HAP-1 (cell line): ENCODE results near the gene SYPL1.

Experiments used
- DNase-seq, 2 experiments: peaks; one replicate each; pipeline ENCODE4 v3.0.0-alpha.2; 2016 to 2020; ENCODE audit warnings: low spot score in 2 of 2
- H3K27me3 ChIP-seq: fragments of 250-450 bp; sonication (Bioruptor Pico); 2 replicates; pipeline ENCODE4 v1.5.1; 2020; ENCODE audit warnings: low read depth, mild to moderate bottlenecking, moderate library complexity
- H3K36me3 ChIP-seq: fragments of 250-450 bp; sonication (Bioruptor Pico); replicated peaks from 2 replicates; pipeline ENCODE4 v1.5.1; 2020; ENCODE audit warnings: mild to moderate bottlenecking
- H3K4me1 ChIP-seq: fragments of 250-450 bp; sonication (Bioruptor Pico); 2 replicates; pipeline ENCODE4 v1.5.1; 2020; ENCODE audit warnings: mild to moderate bottlenecking
- H3K4me3 ChIP-seq: fragments of 250-450 bp; sonication (Bioruptor Pico); 2 replicates; pipeline ENCODE4 v1.5.1; 2020; ENCODE audit warnings: mild to moderate bottlenecking, moderate library complexity
- H3K9me3 ChIP-seq: fragments of 250-450 bp; sonication (Bioruptor Pico); 2 replicates; pipeline ENCODE4 v1.5.1; 2020; ENCODE audit warnings: mild to moderate bottlenecking, moderate library complexity
- in situ Hi-C: fragments of 300-500 bp; cut with MboI; formaldehyde crosslinking; loops from 3 replicates; pipeline ENCODE4 v1.14.3; 2020; ENCODE audit warnings: low sequenced_read_pairs, inconsistent platforms, mixed read lengths

The SYPL1 gene

DNA sequence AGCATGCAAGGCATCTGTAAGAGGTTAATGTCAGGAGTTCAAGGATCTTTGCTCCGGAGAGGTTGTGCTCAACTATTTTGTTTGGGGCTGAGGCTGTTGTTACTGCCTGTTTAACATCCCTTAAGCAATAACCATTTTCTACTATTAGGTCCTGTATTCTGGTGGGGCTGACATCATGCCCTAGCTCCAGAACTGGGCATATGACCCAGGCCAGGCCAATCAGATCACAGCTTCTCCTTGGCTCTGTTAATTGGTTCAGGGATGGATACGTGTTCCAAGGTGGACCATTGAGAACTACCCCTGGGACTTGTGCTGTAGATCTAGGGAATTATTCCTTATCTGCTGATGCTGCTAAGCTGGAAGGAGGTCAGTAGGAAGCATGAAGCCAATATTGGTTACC, 67.0 kb downstream of the SYPL1 start:
- Histone ChIP-seq H3K36me3 (no peaks in the 10 kb centered on the region; the same call in 1 of the 2 replicates), H3K27me3 (peaks cover 14% of the 10 kb centered on the region), H3K4me3 (no peak overlapping the region), H3K9me3 (no peaks in the 10 kb centered on the region), H3K4me1 (peaks cover 8% of the 10 kb centered on the region)
- no peak for DNase-seq
- in situ Hi-C loops = loop anchor here (25.0 kb wide), 1 partner anchor 408 kb away; no protein-coding TSS in a partner anchor

GRCh38 chr7:106042196-106042611, 69.9 kb downstream of the SYPL1 start:
- Histone ChIP-seq H3K36me3 (no peaks in the 10 kb centered on the region; the same call in 1 of the 2 replicates), H3K4me3 (no peak overlapping the region), H3K4me1 (peaks cover 3% of the 10 kb centered on the region), H3K27me3 (peaks cover 14% of the 10 kb centered on the region), H3K9me3 (no peaks in the 10 kb centered on the region)
- DNase-seq = no peak
- in situ Hi-C loops = loop anchor here (5.0 to 25.0 kb wide), 2 partner anchors 275 to 405 kb away; no protein-coding TSS in a partner anchor

DNA sequence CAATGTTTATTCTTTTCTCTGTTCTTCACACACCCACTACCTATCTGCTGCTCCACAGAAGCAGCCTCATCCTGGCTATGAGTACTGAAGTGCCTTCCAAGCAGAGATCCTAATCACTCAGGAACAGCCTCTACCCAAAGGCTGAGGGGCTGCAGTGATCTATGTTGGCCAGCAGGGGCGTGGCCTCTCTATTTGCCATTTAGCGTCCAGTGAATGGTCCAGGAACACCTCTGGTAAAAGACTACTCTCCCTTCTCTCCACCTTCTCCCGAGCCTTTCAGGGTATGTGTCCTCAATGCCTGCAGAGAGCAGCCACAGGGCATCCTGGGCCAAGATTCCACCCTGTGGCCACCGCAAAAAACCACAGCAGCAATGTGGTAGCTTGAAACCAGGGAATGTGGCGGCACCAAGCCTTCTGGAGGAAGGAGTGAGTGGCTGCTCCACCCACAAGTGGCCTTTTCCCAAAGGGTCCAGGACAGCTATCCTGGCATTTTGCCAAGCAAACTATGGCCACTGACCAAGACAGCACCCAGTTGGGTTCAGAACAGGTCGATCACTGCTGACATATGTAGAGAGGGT, 70.9 kb downstream of the SYPL1 start:
- DNase-seq = peak; percentile 56 to 77
- H3K4me1 ChIP-seq = peaks cover 3% of the 10 kb centered on the region
- in situ Hi-C loops = loop anchor here (5.0 to 25.0 kb wide), 2 partner anchors 274 to 404 kb away; no protein-coding TSS in a partner anchor
- H3K27me3 ChIP-seq = peaks cover 14% of the 10 kb centered on the region
- H3K9me3 ChIP-seq = no peaks in the 10 kb centered on the region
- H3K36me3 ChIP-seq = no peaks in the 10 kb centered on the region; the same call in 1 of the 2 replicates
- H3K4me3 ChIP-seq = no peak overlapping the region
